T-helper 2 cell (primary cell): ENCODE results near the gene FBXO22.
"Not testable (repeated sequence)": the region's sequence is repeated elsewhere in the genome, so short reads cannot be mapped to it uniquely, and the experiment has no call there.

ENCODE experiments used
- DNase-seq, 5 experiments: peaks; one replicate each; pipeline versions ENCODE4 v3.0.0 to v3.0.0-alpha.2; 2012 to 2022
- total RNA-seq, 2 donors: gene quantifications; one replicate each; lab custom pipeline; 2026; lab: John Stamatoyannopoulos, UW

The FBXO22 gene
- total RNA-seq: 13.1 to 19.9 reads per million in 2 donors

DNA sequence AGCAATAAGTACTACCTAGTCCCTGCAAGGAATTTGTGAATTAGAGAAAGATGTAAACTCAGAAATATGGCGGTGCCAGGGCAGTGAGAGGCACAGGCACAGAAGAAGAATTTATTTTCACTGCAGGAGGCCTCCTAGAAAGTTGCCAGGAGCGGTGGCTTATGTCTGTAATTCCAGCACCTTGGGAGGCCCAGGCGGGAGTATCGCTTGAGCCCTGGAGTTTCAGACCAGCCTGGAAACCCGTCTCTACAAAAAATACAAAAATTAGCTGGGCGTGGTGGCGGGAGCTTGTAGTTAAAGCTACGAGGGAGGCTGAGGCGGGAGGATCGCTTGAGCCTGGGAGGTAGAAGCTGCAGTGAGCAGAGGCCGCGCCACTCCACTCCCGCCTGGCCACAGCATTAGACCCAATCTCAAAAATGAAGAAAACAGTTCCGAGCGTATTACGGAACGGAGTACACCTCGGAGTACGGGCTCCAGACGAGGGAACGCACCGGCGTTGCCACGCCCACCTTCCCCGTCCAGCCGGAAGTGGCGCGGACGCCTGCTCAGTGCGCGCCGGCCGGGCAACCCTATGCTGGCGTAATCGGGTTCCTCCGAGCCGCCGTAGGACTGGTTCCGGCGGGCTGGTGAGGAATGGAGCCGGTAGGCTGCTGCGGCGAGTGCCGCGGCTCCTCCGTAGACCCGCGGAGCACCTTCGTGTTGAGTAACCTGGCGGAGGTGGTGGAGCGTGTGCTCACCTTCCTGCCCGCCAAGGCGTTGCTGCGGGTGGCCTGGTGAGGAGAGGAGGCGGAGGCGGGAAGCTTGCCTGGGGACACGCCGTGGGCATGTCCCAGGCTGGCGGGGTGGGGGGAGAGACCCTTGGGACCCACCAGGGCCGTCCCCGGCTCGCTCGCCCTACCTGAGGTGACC, at the start of gene FBXO22:
TSS of gene FBXO22 (plus strand) at position 548 of the 909 bp plus-strand sequence. CDS start at position 634, 86 bp downstream.
- DNase-seq: peak; percentile 68 to 95 (median 82)

GRCh38 chr15:75857886-75858285, 45.8 kb upstream of the FBXO22 start:
- no peak for DNase-seq

- no peak for DNase-seq
Observed at GRCh38 chr15:75861750-75862402, 41.8 kb upstream of the FBXO22 start.

DNA sequence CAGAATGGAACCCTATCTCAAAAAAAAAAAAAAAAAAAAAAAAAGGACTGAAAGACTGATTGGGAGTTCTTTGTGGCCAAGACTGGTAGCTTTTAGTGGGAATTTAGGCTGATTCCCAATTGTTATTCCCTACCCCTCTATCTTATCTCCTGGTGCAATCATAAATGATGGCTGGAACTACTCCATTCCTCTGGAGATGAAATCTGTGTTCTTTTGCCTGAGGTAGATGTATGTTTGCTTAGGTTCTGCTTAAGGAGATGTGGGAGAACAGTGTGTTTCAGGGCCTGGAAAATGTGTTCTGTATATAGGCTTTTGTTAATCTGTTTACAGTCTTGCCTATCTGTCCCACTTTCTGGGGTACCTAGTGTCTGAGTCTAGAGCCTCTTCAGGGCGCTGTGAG, 40.9 kb upstream of the FBXO22 start:
- no peak for DNase-seq

DNA sequence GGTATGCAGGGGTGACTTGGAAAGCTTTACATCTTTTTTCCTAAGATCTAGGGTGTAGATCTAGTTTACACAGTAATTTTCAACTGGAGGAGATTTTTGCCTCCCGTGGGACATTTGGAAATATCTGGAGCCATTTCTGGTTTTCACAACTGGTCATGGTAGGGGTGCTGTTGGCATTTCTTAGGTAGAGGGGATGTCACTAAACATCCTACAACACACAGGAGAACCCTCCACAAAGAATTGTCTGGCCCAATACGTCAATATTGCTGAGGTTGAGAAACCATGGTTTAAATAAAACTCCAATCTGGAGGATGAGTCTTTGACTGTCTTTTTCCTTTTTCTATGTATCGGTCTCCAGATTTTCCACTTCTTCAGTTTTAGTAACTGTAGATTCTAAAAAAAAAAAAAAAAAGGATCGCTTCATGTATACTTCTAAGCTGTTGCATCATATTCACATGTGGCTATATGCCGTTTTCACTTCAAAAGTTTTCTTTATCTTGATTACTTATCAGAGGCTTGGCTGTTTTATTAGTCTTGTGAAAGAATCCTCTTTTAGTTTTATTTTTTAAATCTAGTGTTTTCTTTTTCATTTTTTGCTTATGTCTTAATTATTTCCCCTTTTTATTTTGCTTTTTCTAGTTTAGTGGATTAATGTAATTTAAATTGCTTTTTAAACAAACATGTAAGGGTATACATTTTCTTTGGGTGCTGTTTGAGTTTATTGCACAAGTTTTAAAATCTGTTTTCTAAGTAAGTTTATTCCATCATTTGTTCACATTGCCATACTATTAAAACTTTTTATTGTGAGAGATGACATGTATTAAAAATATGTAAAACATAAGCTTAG, 39.2 kb upstream of the FBXO22 start:
- peak in 1 of 5 experiments; percentile 16 for DNase-seq

DNA sequence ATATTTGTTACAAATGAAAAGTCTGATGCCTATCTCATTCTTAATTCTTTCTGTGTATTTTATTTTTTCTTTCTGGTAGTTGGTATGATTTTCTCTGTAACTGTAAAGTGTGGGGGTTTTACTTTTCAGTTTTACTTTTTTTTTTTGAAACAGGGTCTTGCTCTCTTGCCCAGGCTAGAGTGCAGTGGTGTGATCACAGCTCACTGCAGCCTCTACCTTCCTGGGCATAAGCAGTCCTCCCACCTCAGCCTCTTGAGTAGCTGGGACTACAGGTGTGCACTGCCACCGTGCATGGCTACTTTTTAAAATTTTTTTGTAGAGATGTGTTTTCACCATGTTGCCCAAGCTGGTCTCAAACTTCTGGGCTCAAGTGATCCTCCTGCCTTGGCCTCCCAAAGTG, 37.6 kb upstream of the FBXO22 start:
- not testable (repeated sequence) for DNase-seq

DNA sequence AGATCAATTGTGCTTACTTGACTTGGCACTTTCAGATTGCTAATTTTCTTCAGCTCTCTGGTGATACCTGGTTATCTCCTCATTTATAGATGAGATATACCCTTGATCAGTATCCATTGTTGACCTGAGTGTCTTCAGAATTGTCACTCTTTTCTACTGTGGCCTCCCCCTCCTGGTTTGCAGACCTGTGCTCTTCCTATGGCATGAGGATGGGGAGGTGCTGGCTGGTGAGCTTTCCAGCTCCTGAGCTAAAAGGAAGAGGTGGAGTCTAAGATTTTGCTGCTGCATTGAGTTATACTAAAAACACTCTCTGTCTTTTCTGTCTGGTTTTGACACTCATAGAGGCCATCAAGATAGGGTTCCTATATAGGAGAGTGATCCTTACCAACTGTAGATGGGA, 36.8 kb upstream of the FBXO22 start:
- DNase-seq: no peak

GRCh38 chr15:75867449-75867848, 36.2 kb upstream of the FBXO22 start:
- DNase-seq: no peak

GRCh38 chr15:75868019-75868418, 35.7 kb upstream of the FBXO22 start:
- DNase-seq: no peak

GRCh38 chr15:75869446-75869845, 34.2 kb upstream of the FBXO22 start:
- no peak for DNase-seq

- DNase-seq: not testable (repeated sequence)
Observed at GRCh38 chr15:75871589-75871988, 32.1 kb upstream of the FBXO22 start.

DNA sequence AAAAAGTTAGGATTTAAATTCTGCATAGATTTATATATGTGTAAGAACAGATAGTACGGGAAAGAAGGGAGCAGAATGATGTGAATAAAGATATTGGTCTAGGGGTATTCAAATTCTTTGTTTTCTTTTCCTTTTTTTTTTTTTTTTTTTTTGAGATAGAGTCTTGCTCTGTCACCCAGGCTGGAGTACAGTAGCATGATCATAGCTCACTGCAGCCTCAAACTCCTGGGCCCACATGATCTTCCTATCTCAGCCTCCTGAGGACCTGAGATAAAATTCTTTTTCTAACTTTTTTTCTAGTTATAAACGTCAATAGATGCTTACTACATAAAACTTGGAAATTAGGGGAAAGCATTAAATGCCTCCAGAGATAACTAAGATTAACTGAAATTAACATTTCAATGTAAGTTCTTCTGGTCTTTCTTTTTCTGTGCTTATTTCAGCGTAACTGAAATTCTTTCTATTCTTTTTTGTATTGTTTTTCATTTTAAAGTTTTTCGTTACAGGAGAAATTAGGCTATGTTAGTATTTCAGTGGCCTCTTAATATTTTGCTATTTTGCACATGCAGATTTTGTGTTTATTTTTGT, 31.2 kb upstream of the FBXO22 start:
- no peak for DNase-seq

GRCh38 chr15:75884041-75884440, 19.6 kb upstream of the FBXO22 start:
- DNase-seq: no peak

- DNase-seq: no peak
Observed at GRCh38 chr15:75887178-75887577, 16.5 kb upstream of the FBXO22 start.

- DNase-seq: no peak
Observed at GRCh38 chr15:75891895-75892294, 11.8 kb upstream of the FBXO22 start.

DNA sequence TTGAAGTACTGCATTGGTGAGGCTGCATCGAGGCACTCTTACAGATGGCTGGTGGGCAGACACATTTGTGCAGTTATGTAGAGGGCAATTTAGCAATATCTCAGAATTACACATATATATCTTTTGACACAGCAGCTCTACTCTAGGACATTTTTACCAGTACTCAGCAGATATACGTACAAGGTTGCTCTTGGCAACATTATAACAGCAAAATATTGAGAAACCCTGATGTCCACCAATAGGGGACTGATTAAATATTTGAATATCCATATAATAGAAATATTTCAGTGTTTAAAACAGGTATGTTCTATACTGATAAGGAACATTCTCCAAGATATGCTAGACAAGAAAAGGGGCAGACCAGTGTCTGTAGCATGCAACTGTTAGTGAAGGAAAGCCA, 7.9 kb upstream of the FBXO22 start:
- DNase-seq: no peak

GRCh38 chr15:75900577-75900976, 3.1 kb upstream of the FBXO22 start:
- no peak for DNase-seq

- no peak for DNase-seq
Observed at GRCh38 chr15:75902129-75902557, 1.5 kb upstream of the FBXO22 start.

- no peak for DNase-seq
Observed at GRCh38 chr15:75905231-75905630, 1.6 kb downstream of the FBXO22 start.

DNA sequence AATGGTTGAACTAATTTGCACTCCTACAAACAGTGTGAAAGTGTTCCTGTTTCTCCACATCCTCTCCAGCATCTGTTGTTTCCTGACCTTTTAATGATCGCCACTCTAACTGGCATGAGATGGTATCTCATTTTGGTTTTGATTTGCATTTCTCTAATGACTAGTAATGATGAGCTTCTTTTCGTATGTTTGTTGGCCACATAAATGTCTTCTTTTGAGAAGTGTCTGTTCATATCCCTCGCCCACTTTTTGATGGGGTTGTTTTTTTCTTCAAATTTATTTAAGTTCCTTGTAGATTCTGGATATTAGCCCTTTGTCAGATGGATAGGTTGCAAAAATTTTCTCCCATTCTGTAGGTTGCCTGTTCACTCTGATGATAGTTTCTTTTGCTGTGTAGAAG, 6.7 kb downstream of the FBXO22 start:
- not testable (repeated sequence) for DNase-seq

GRCh38 chr15:75916978-75917377, 13.3 kb downstream of the FBXO22 start:
- DNase-seq: no peak

DNA sequence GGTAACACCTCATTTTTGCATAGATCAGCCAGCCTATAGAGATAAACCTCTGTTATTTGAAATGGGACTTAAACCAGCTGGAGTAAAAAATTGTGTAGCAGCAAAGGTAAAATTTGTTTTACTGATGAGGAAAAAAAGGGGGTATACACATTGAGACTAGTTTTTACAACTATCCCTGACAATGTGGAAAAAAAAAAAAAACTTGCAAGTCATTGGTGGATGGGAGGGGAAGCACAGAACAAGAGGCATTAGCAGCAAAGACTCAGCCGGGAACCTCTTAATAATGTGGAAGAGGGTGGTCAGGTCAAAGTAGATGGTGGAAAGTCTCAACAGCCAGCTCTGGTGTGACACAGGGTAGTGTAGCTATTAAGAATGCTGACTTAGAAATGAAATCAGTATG, 14.5 kb downstream of the FBXO22 start:
- no peak for DNase-seq

DNA sequence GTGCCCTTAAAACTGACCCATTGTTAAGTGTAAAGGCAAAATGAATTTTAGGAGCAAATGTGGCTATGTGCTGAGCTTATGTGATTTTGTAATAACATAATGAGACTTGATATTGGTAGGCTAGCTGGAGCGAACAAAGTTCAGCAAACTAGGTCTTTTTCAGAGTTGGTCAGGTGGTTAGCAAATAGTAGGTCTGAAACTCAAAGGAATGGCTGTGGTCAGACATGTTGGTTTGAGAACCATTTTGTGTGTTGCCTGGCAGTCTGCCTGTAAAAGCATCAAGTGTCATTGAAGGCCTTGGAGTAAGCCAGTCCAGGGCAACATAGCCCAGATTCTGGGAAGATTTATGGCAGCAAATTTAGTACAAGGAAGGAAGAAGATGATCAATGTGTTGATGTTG, 16.4 kb downstream of the FBXO22 start:
- no peak for DNase-seq
